Right lobe of liver (tissue), 4 donors: ENCODE results near the gene AUH.

Source experiments
- CTCF ChIP-seq, 4 donors: fragments of 200-600 bp in 3 of 4; fragments of 450-650 bp in 1 of 4; IDR thresholded peaks; one replicate each; pipeline versions ENCODE4 v1.5.1 to v1.8.0; 2016 to 2022; ENCODE audit warnings: antibody characterized with exemption in 4 of 4, mild to moderate bottlenecking in 2 of 4
- POLR2A ChIP-seq: fragments of 450-650 bp; IDR thresholded peaks from one replicate; pipeline ENCODE4 v1.6.1; 2017; ENCODE audit warnings: antibody characterized with exemption, mild to moderate bottlenecking
- donor health status: DM: no; HTN: no; CAD: no.
- donor health status: DM: no; HTN: no; CAD: no.
- donor health status: DM: no; HTN: yes; CAD: no.

DNA sequence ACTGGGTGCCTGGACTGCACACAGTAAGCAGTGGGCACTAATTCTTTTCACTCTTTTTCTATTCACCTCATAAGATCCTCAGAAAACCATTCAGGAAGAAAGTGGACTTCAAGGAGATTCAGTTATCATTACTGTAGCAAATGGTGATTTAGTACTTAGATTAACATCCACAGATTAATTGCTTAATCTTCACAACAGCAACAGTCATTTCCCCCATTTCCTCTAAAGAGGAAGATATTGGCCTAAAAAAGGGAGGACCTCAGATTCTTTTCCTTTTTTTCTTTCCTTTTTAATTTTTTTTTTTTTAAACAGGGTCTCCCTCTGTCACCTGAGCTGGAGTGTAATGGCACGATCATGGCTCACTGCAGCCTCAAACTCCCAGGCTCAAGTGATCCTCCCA lies 64.4 kb downstream of the AUH start:
- no peak for TF ChIP-seq CTCF (IDR thresholded peaks at IDR 0.05)
- TF ChIP-seq POLR2A = no peak
